Activated CD8-positive, alpha-beta memory T cell treated with anti-CD3 and anti-CD28 coated beads, Interleukin-2, amount 50 U/mL, for 1 hour (primary cell): ENCODE results near the gene CLTA.

ENCODE experiments used
- DNase-seq: peaks from one replicate; pipeline ENCODE4 v3.0.0-alpha.2; 2020; ENCODE audit errors: extremely low read depth

CLTA gene

GRCh38 chr9:36188212-36188611, 2.5 kb upstream of the CLTA start:
- no peak for DNase-seq

- DNase-seq: no peak
Observed at GRCh38 chr9:36189976-36190375, 745 bp upstream of the CLTA start.

GRCh38 chr9:36191290-36191645, 547 bp downstream of the CLTA start:
- no peak for DNase-seq

- no peak for DNase-seq
Observed at GRCh38 chr9:36191686-36192085, 965 bp downstream of the CLTA start.

- DNase-seq: no peak
Observed at GRCh38 chr9:36192196-36192595, 1.5 kb downstream of the CLTA start.

GRCh38 chr9:36193023-36193422, 2.3 kb downstream of the CLTA start:
- no peak for DNase-seq

GRCh38 chr9:36194326-36195000, 3.7 kb downstream of the CLTA start:
- no peak for DNase-seq

- DNase-seq: no peak
Observed at GRCh38 chr9:36204906-36205547, 14.3 kb downstream of the CLTA start.

- no peak for DNase-seq
Observed at GRCh38 chr9:36207016-36207415, 16.3 kb downstream of the CLTA start.

- no peak for DNase-seq
Observed at GRCh38 chr9:36207546-36208012, 16.9 kb downstream of the CLTA start.

- DNase-seq: no peak
Observed at GRCh38 chr9:36208521-36209253, 18.0 kb downstream of the CLTA start.

GRCh38 chr9:36210722-36211121, 20.0 kb downstream of the CLTA start:
- DNase-seq: no peak

GRCh38 chr9:36211510-36211909, 20.8 kb downstream of the CLTA start:
- no peak for DNase-seq

GRCh38 chr9:36213387-36213786, 22.7 kb downstream of the CLTA start:
- DNase-seq: no peak

GRCh38 chr9:36213989-36214388, 23.3 kb downstream of the CLTA start:
- no peak for DNase-seq

GRCh38 chr9:36214571-36214970, 23.9 kb downstream of the CLTA start:
- no peak for DNase-seq

GRCh38 chr9:36217256-36217968, 26.7 kb downstream of the CLTA start:
- no peak for DNase-seq

GRCh38 chr9:36218011-36218410, 27.3 kb downstream of the CLTA start:
- no peak for DNase-seq

- DNase-seq: no peak
Observed at GRCh38 chr9:36218411-36218901, 27.7 kb downstream of the CLTA start.

- DNase-seq: no peak
Observed at GRCh38 chr9:36221667-36222066, 30.9 kb downstream of the CLTA start.

- DNase-seq: no peak
Observed at GRCh38 chr9:36222449-36222848, 31.7 kb downstream of the CLTA start.

GRCh38 chr9:36237230-36237629, 46.5 kb downstream of the CLTA start:
- no peak for DNase-seq
